Measurements from ENCODE around the gene TCF19. TPM values are rescaled to one million over a fixed set of nuclear protein-coding genes. Genes with fewer than 3 reads are reported as not detected.
A peak's percentile ranks its signal among the peaks of the same experiment; 100 is the strongest.

TCF19 gene
- total and polyA plus RNA-seq, 10 of the 15 experiments (the other 5 are each of a cell fraction or from before 2014, with no cell fraction given): 7.7 to 103 (median 53.3) TPM

DNA sequence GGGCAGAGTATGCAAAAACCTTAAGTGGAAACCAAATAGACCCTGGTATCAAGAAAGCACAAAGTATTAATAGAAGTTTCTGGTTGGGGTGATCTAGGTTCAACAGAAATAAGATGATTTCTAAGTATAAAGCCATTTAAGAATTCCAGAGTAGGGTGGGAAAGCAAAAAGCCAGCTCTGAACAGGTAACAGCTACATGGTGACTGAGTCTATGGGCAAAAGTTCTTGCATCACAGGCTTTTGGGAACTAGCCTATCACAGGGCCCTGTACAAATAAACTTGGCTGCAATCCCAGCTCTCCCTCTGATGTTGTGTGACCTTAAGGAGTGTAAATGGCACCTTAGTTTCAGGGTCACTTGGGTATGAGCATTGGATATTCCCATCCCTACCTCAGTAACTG is 5.5 kb downstream of the TCF19 start:
- RAD21 ChIA-PET (ENCODE audit: unreplicated experiment): interaction anchor here (1.7 to 1.8 kb wide), 2 partner anchors 20 to 29 kb away, joined by 5 to 7 read pairs; no protein-coding TSS in a partner anchor
- POLR2A ChIA-PET: interaction anchor here (2.3 kb wide), 1 partner anchor 12 kb away, joined by 9 read pairs; no protein-coding TSS in a partner anchor
- Histone ChIP-seq H3K36me3 (ENCODE audit: control insufficient read depth in 2 of 2, insufficient read depth in 2 of 2, low read length in 1 of 2) (peaks cover 8 to 12% of the 10 kb centered on the region in 2 experiments), H3K79me2 (ENCODE audit: control insufficient read depth, insufficient read depth, low read length) (peaks cover 30% of the 10 kb centered on the region), H3K4me2 (ENCODE audit: control insufficient read depth, insufficient read depth) (peak overlapping the region; percentile 46), H3K27me3 (replicated peaks in 1 of 2; ENCODE audit: control insufficient read depth in 2 of 2, insufficient read depth in 2 of 2, low read length in 1 of 2) (no peaks in the 10 kb centered on the region), H2AFZ (ENCODE audit: control insufficient read depth, low read depth, low read length) (no peak overlapping the region), H3K4me1 (ENCODE audit: control insufficient read depth, insufficient read depth, low read length) (peaks cover 32% of the 10 kb centered on the region), H3K9me3 (replicated peaks; ENCODE audit: control insufficient read depth, insufficient read depth, low read length) (no peaks in the 10 kb centered on the region), H4K20me1 (ENCODE audit: control insufficient read depth, insufficient read depth) (no peaks in the 10 kb centered on the region; the same call in 1 of the 2 replicates), H3K4me3 (no peak overlapping the region), H3K9ac (ENCODE audit: control insufficient read depth, insufficient read depth, low read length) (no peak overlapping the region), H3K27ac (ENCODE audit: control insufficient read depth, insufficient read depth) (peak overlapping the region; percentile 52)
- TF ChIP-seq, protein P1, sequence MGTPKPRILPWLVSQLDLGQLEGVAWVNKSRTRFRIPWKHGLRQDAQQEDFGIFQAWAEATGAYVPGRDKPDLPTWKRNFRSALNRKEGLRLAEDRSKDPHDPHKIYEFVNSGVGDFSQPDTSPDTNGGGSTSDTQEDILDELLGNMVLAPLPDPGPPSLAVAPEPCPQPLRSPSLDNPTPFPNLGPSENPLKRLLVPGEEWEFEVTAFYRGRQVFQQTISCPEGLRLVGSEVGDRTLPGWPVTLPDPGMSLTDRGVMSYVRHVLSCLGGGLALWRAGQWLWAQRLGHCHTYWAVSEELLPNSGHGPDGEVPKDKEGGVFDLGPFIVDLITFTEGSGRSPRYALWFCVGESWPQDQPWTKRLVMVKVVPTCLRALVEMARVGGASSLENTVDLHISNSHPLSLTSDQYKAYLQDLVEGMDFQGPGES (IDR thresholded peaks at IDR 0.05): no peak
- TF ChIP-seq ZBED1 (IDR thresholded peaks at IDR 0.05; ENCODE audit: borderline replicate concordance) (no peak), NFYB (IDR thresholded peaks at IDR 0.05; ENCODE audit: insufficient read depth, low read depth, low read length) (peak; percentile 67; the same call in 1 of the 2 replicates), EGR1 (IDR thresholded peaks at IDR 0.05; ENCODE audit: borderline replicate concordance in 1 of 2, low read depth in 2 of 2, low read length in 2 of 2) (no peak)
- TF ChIP-seq, protein P2, sequence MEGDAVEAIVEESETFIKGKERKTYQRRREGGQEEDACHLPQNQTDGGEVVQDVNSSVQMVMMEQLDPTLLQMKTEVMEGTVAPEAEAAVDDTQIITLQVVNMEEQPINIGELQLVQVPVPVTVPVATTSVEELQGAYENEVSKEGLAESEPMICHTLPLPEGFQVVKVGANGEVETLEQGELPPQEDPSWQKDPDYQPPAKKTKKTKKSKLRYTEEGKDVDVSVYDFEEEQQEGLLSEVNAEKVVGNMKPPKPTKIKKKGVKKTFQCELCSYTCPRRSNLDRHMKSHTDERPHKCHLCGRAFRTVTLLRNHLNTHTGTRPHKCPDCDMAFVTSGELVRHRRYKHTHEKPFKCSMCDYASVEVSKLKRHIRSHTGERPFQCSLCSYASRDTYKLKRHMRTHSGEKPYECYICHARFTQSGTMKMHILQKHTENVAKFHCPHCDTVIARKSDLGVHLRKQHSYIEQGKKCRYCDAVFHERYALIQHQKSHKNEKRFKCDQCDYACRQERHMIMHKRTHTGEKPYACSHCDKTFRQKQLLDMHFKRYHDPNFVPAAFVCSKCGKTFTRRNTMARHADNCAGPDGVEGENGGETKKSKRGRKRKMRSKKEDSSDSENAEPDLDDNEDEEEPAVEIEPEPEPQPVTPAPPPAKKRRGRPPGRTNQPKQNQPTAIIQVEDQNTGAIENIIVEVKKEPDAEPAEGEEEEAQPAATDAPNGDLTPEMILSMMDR (IDR thresholded peaks at IDR 0.05 in 2 of 3, conservative IDR thresholded peaks at IDR 0.05 in 1 of 3; ENCODE audit: control insufficient read depth in 2 of 3, extremely low read depth in 1 of 3, insufficient read depth in 1 of 3, low read depth in 3 of 3, low read length in 3 of 3): no peak
- SMC1A ChIA-PET (ENCODE audit: uncharacterized antibody, unreplicated experiment): interaction anchor here (0.6 to 1.8 kb wide), 3 partner anchors 8 to 190 kb away, joined by 3 to 4 read pairs (median 4); partner anchors contain the start of gene PSORS1C2
- CTCF ChIA-PET: interaction anchor here (0.6 to 2.4 kb wide), 9 partner anchors 20 to 485 kb away, joined by 3 to 8 read pairs (median 3); no protein-coding TSS in a partner anchor
- FAIRE-seq (no peak), ATAC-seq (peak; percentile 8; the same call in 1 of the 3 replicates), DNase-seq (ENCODE audit: low read depth, low spot score) (no peak)
- BruUV-seq (replicated peaks): no TSS peak
- intact Hi-C loops (cut with micrococcal nuclease; ENCODE audit: unreplicated experiment): loop anchor here (1.0 kb wide), 1 partner anchor 27 kb away; no protein-coding TSS in a partner anchor
- in situ Hi-C loops (cut with MboI): no loop called here

Measured in GM12878 (cell line).